Activated naive CD4-positive, alpha-beta T cell (primary cell): ENCODE measurements around the gene RPRML.

ENCODE experiments used
- DNase-seq, 4 experiments: peaks; one replicate each; lab custom pipeline; 2025; lab: John Stamatoyannopoulos, UW

RPRML gene

DNA sequence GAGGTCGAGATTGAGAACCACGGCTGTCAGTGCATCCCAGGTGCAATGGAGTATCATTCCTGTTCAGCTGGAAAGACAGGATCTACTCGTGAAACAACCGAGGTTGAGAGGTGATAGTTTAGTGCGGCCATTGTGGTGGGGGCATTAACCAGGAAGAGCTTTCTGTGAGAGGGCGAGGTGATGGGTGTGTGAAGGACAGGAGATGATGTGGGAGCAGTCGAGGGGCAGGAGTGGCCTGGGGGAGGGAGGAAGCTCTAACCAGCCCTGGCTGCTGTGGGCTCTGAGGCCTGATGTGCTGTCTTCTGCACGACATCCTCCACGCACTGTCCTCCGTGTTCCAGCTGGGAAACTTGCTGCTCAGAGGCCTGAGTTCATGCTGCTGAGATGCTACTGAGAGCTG is 34.1 kb downstream of the RPRML start:
- DNase-seq: no peak

DNA sequence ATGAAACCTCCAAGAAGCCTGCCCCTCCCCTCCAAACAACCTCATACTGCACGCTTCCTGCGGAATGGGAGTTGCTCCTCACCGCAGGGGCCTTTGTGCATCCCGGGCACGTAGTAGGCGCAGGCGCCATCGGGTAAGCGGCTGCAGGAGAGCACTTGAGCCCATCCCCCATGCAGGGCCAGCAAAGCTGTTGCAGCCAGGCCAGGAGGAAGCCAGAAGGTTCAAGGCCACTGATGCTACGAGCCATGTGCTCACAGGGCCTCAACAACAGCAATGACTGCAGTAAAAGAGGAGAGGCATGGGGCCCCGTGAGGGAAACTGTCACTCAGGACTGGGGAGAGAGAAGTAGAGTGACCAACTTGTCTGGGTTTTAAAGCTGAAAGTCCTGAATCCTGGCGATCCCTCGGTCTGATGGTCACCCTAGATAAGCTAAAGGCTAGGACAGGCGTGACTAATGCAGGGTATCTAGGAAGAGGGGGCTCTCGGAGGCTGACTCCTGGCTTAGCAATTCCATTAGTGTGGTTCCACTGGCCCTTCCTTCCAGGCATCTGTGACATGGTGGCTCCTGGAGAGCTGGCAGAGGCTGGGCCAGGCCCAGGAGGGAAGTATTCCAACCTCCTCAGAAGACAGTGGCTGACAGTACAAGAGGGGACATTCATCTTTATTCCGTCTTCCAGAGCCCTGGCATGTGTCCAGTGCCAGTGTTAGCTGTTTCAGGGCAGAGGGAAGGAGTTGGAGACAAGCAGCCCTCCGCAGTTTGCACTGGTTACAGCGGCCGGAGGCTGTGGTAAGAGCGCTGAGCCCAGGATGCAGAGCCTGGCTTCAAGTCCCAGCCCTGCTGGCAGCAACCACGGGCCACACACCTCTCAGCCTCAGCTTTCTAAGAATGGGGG is 35.3 kb downstream of the RPRML start:
- DNase-seq: no peak

- no peak for DNase-seq
Observed at GRCh38 chr17:46943218-46943500, 35.9 kb downstream of the RPRML start.

GRCh38 chr17:46942441-46943217 is 36.4 kb downstream of the RPRML start:
- peak in 2 of 4 experiments; percentile 23 to 30 for DNase-seq

DNA sequence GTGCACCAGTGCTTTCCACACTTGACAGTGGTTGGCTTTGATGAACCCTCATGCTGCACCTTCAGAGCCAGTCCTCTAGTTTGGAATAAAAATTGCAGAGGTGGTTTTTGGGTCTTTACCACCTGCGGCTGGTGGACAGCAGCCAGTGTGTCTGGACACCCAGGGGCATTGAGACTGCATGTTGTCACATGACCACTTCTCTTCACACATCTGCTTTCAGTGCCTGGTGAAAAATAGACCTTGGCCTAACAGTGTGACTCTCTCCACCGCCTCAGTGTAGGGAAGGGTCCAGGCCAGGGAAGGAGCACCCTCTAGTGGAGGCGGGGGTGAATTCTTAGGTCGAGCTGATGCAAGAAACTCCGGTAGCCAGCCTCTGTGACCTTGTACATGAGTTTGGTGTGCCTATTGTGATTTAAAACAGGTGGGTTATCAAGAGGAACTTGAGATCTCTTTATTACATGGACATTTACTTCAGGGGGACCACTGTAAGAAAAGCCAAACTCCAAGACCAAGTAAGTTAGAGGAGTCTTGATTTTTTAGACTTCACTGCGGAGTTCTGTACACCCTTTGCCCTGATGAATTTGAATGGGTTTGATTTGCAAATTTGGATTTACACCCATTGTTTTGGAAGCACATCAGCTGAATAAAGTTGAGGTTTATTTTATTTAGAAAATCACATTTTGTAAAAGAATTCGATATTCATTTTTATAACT is 38.2 kb downstream of the RPRML start:
- DNase-seq: peak; percentile 15 to 50 (median 35)

GRCh38 chr17:46935658-46936266 is 43.3 kb downstream of the RPRML start:
- DNase-seq: no peak

GRCh38 chr17:46931596-46931995 is 47.5 kb downstream of the RPRML start:
- no peak for DNase-seq

- no peak for DNase-seq
Observed at GRCh38 chr17:46930051-46930450, 49.0 kb downstream of the RPRML start.

DNA sequence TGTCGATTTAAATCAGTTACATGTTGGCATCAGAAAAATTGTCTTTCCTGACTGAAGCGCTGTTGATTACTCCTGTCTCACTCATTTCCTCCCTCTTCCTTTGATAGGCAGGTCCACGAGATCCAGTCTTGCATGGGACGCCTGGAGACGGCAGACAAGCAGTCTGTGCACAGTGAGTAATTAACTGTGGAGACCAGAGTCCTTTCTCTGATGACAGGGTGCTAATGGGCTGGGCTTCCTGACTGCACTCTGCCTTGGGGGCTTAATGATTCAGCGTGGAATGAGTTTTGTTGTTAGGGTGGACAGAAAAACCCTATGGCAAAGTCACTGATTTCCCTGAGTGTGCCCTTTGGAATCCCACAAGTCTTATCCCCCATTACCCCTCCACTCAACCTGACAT is 49.6 kb downstream of the RPRML start:
- DNase-seq: no peak

- DNase-seq: no peak
Observed at GRCh38 chr17:46928467-46929261, 50.4 kb downstream of the RPRML start.
